Trophoblast cell (in vitro differentiated cells and primary cell): ENCODE data around the gene ETHE1.
A peak's percentile ranks its signal among the peaks of the same experiment; 100 is the strongest.
"Not testable (repeated sequence)": the region's sequence is repeated elsewhere in the genome, so short reads cannot be mapped to it uniquely, and the experiment has no call there.

Experiments
- DNase-seq, 2 donors: peaks; one replicate each; pipeline ENCODE4 v3.0.0-alpha.2; 2016
- H2AFZ ChIP-seq: 2 replicates; pipeline ENCODE4 v1.6.1; 2013; ENCODE audit warnings: low read length, moderate library complexity, mild to moderate bottlenecking; ENCODE audit not compliant: insufficient read depth, poor library complexity
- H2AK5ac ChIP-seq: 2 replicates; pipeline ENCODE4 v1.6.1; 2013; ENCODE audit warnings: mild to moderate bottlenecking, low read length
- H2BK120ac ChIP-seq: 2 replicates; pipeline ENCODE4 v1.6.1; 2013; ENCODE audit warnings: low read length, mild to moderate bottlenecking, moderate library complexity; ENCODE audit not compliant: insufficient read depth, poor library complexity
- H2BK12ac ChIP-seq: 2 replicates; pipeline ENCODE4 v1.6.1; 2013; ENCODE audit warnings: mild to moderate bottlenecking, low read length, moderate library complexity
- H2BK5ac ChIP-seq: 2 replicates; pipeline ENCODE4 v1.6.1; 2013; ENCODE audit warnings: low read length, low read depth, moderate library complexity, mild to moderate bottlenecking; ENCODE audit not compliant: poor library complexity
- H3K14ac ChIP-seq: 2 replicates; pipeline ENCODE4 v1.6.1; 2013; ENCODE audit warnings: mild to moderate bottlenecking, low read length
- H3K18ac ChIP-seq: 2 replicates; pipeline ENCODE4 v1.6.1; 2013; ENCODE audit warnings: mild to moderate bottlenecking, low read length
- H3K23ac ChIP-seq: 2 replicates; pipeline ENCODE4 v1.6.1; 2013; ENCODE audit warnings: low read length
- H3K27ac ChIP-seq: 2 replicates; pipeline ENCODE4 v1.5.1; 2013; ENCODE audit warnings: low read depth, mild to moderate bottlenecking, inconsistent platforms, low read length, moderate library complexity
- H3K27me3 ChIP-seq: 2 replicates; pipeline ENCODE4 v1.6.1; 2013; ENCODE audit warnings: inconsistent platforms, mild to moderate bottlenecking, low read length, moderate library complexity; ENCODE audit not compliant: insufficient read depth
- H3K36me3 ChIP-seq, 2 experiments: 1 replicate in 1 of 2; 2 replicates in 1 of 2; pipeline ENCODE4 v1.6.1; 2013; ENCODE audit warnings: low read length in 2 of 2, mild to moderate bottlenecking in 2 of 2, moderate library complexity in 1 of 2; ENCODE audit not compliant: insufficient read depth in 2 of 2, control insufficient read depth in 1 of 2
- H3K4ac ChIP-seq: 2 replicates; pipeline ENCODE4 v1.6.1; 2013; ENCODE audit warnings: low read depth, mild to moderate bottlenecking, low read length, moderate library complexity
- H3K4me1 ChIP-seq, 2 experiments: 1 replicate in 1 of 2; 2 replicates in 1 of 2; pipeline ENCODE4 v1.6.1; 2013; ENCODE audit warnings: low read length in 2 of 2, mild to moderate bottlenecking in 2 of 2, moderate library complexity in 1 of 2; ENCODE audit not compliant: insufficient read depth in 2 of 2, control insufficient read depth in 1 of 2
- H3K4me2 ChIP-seq: 2 replicates; pipeline ENCODE4 v1.6.1; 2013; ENCODE audit warnings: inconsistent platforms, mild to moderate bottlenecking, low read length, moderate library complexity
- H3K4me3 ChIP-seq: 2 replicates; pipeline ENCODE4 v1.5.1; 2013; ENCODE audit warnings: mild to moderate bottlenecking, low read depth, low read length, inconsistent platforms
- H3K79me1 ChIP-seq: one replicate; pipeline ENCODE4 v1.6.1; 2013; ENCODE audit warnings: low read length
- H3K79me2 ChIP-seq: 2 replicates; pipeline ENCODE4 v1.6.1; 2013; ENCODE audit warnings: low read length, mild to moderate bottlenecking; ENCODE audit not compliant: control insufficient read depth, insufficient read depth, poor library complexity
- H3K9ac ChIP-seq: 2 replicates; pipeline ENCODE4 v1.6.1; 2013; ENCODE audit warnings: mild to moderate bottlenecking, low read length
- H3K9me3 ChIP-seq: 2 replicates; pipeline ENCODE4 v1.6.1; 2013; ENCODE audit warnings: low read depth, mild to moderate bottlenecking, control low read depth, inconsistent platforms, low read length; ENCODE audit not compliant: insufficient read depth
- H4K12ac ChIP-seq: 2 replicates; pipeline ENCODE4 v1.6.1; 2013; ENCODE audit warnings: low read depth, mild to moderate bottlenecking, low read length, moderate library complexity
- H4K8ac ChIP-seq: 2 replicates; pipeline ENCODE4 v1.6.1; 2013; ENCODE audit warnings: low read depth, mild to moderate bottlenecking, low read length, moderate library complexity
- H4K91ac ChIP-seq: one replicate; pipeline ENCODE4 v1.6.1; 2013; ENCODE audit warnings: low read depth, mild to moderate bottlenecking, low read length, moderate library complexity
- WGBS: extraction: QIAGEN DNeasy Blood & Tissue Kit; methylation state at CpG from one replicate; pipeline ENCODE4 v1.1.7; 2013; ENCODE audit warnings: missing lambda C conversion rate; ENCODE audit not compliant: insufficient read length, insufficient coverage; ENCODE audit errors: extremely low coverage; 5-methylcytosine and 5-hydroxymethylcytosine counted together

The ETHE1 gene

GRCh38 chr19:43524922-43525835 is 1.8 kb downstream of the ETHE1 start:
- H3K4me3 ChIP-seq = no peak overlapping the region
- H3K36me3 ChIP-seq = no peaks in the 10 kb centered on the region
- peak; percentile 62 to 70 for DNase-seq
- no peaks in the 10 kb centered on the region for H3K9me3 ChIP-seq
- H2AK5ac ChIP-seq = no peak overlapping the region
- H4K8ac ChIP-seq = no peak overlapping the region
- no peak overlapping the region for H3K4ac ChIP-seq
- no peak overlapping the region for H2BK5ac ChIP-seq
- no peaks in the 10 kb centered on the region for H3K27me3 ChIP-seq
- no peak overlapping the region for H4K12ac ChIP-seq
- no peak overlapping the region for H3K27ac ChIP-seq
- no peak overlapping the region for H2AFZ ChIP-seq
- H3K4me2 ChIP-seq = peak overlapping the region; percentile 84
- H3K18ac ChIP-seq = no peak overlapping the region
- H3K4me1 ChIP-seq = peaks cover 16 to 19% of the 10 kb centered on the region in 2 experiments
- H4K91ac ChIP-seq = no peak overlapping the region
- WGBS = no CpG with 5 or more reads among the region's 12 CpGs
- H3K79me2 ChIP-seq = peaks cover 2% of the 10 kb centered on the region
- H3K79me1 ChIP-seq = peaks cover 5% of the 10 kb centered on the region
- H2BK120ac ChIP-seq = no peak overlapping the region
- H2BK12ac ChIP-seq = no peak overlapping the region
- H3K23ac ChIP-seq = no peak overlapping the region
- H3K9ac ChIP-seq = no peak overlapping the region
- H3K14ac ChIP-seq = no peak overlapping the region

GRCh38 chr19:43523696-43524095 is 3.3 kb downstream of the ETHE1 start:
- H3K9me3 ChIP-seq, H4K8ac ChIP-seq, H2AFZ ChIP-seq, H3K36me3 ChIP-seq, H3K14ac ChIP-seq, H3K18ac ChIP-seq, H3K27me3 ChIP-seq, H3K4me2 ChIP-seq, H2BK5ac ChIP-seq, H2BK12ac ChIP-seq, H3K27ac ChIP-seq, H3K4me3 ChIP-seq, H3K79me1 ChIP-seq, H3K9ac ChIP-seq, H3K79me2 ChIP-seq, H3K4ac ChIP-seq, H2AK5ac ChIP-seq, H3K23ac ChIP-seq, H4K91ac ChIP-seq, H4K12ac ChIP-seq, H2BK120ac ChIP-seq: not testable (repeated sequence)
- WGBS = no CpG with 5 or more reads among the region's 8 CpGs
- DNase-seq = peak; percentile 42 to 61
- peaks cover 16 to 19% of the 10 kb centered on the region in 2 experiments for H3K4me1 ChIP-seq

- no peaks in the 10 kb centered on the region for H3K27me3 ChIP-seq
- H3K4me2 ChIP-seq = no peak overlapping the region
- no peaks in the 10 kb centered on the region for H3K9me3 ChIP-seq
- H2AFZ ChIP-seq = no peak overlapping the region
- no peak overlapping the region for H3K4me3 ChIP-seq
- H3K27ac ChIP-seq = no peak overlapping the region
- no peak overlapping the region for H2BK120ac ChIP-seq
- H3K9ac ChIP-seq = no peak overlapping the region
- DNase-seq = peak in 1 of 2 donors; percentile 82
- H3K23ac ChIP-seq = no peak overlapping the region
- H3K18ac ChIP-seq = no peak overlapping the region
- H3K4ac ChIP-seq = no peak overlapping the region
- H3K4me1 ChIP-seq = peaks cover 16 to 19% of the 10 kb centered on the region in 2 experiments
- peaks cover 2% of the 10 kb centered on the region for H3K79me2 ChIP-seq
- H4K91ac ChIP-seq = no peak overlapping the region
- no peak overlapping the region for H4K12ac ChIP-seq
- H3K79me1 ChIP-seq = peaks cover 5% of the 10 kb centered on the region
- no peaks in the 10 kb centered on the region for H3K36me3 ChIP-seq
- no peak overlapping the region for H2BK5ac ChIP-seq
- H4K8ac ChIP-seq = no peak overlapping the region
- no peak overlapping the region for H2BK12ac ChIP-seq
- no peak overlapping the region for H3K14ac ChIP-seq
- H2AK5ac ChIP-seq = no peak overlapping the region
- WGBS = no CpG with 5 or more reads among the region's 5 CpGs
Measured at GRCh38 chr19:43522929-43523328, 4.1 kb downstream of the ETHE1 start.

- Histone ChIP-seq H3K9me3 (no peaks in the 10 kb centered on the region), H2AK5ac (no peak overlapping the region), H3K36me3 (no peaks in the 10 kb centered on the region), H4K91ac (no peak overlapping the region), H2BK12ac (no peak overlapping the region), H4K12ac (no peak overlapping the region), H3K27ac (no peak overlapping the region), H3K4me1 (peaks cover 0 to 4% of the 10 kb centered on the region in 2 experiments), H3K79me1 (no peaks in the 10 kb centered on the region), H3K4me2 (no peak overlapping the region), H3K9ac (no peak overlapping the region), H3K4me3 (no peak overlapping the region), H3K14ac (no peak overlapping the region), H3K4ac (no peak overlapping the region), H3K27me3 (no peaks in the 10 kb centered on the region), H3K79me2 (no peaks in the 10 kb centered on the region), H2BK120ac (no peak overlapping the region), H2BK5ac (no peak overlapping the region), H3K23ac (no peak overlapping the region), H4K8ac (no peak overlapping the region), H2AFZ (no peak overlapping the region), H3K18ac (no peak overlapping the region)
- DNase-seq = peak; percentile 91 to 98
- WGBS = no CpG with 5 or more reads among the region's 10 CpGs
Measured at GRCh38 chr19:43519436-43520088, 7.4 kb downstream of the ETHE1 start.
